Measurements from ENCODE around the gene PCSK2.

PCSK2 gene

DNA sequence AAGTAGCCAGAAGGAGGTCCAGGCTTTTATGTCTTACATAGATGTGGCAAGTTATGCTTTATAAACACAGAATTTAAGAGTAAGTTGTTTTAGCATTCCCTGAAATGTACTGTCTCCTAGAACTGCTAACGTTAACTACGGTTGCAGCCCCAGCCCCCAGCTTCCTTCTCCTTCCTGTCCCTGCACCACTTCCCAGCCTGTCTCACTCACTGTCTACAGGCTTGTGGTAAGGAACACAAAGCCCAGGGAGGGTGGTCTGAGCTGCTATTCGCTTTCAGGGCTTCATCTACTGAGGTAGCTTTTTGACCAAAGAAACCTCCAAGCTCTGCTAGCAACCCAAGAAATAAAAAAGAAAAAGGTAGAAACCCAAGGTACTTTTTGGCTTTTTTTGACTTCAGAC, 35.9 kb downstream of the PCSK2 start:
- no peak for DNase-seq (ENCODE audit: low read depth, low spot score)

- DNase-seq (ENCODE audit: low read depth, low spot score): no peak
These were observed 46.9 kb downstream of the PCSK2 start for GRCh38 chr20:17273717-17274116.

DNA sequence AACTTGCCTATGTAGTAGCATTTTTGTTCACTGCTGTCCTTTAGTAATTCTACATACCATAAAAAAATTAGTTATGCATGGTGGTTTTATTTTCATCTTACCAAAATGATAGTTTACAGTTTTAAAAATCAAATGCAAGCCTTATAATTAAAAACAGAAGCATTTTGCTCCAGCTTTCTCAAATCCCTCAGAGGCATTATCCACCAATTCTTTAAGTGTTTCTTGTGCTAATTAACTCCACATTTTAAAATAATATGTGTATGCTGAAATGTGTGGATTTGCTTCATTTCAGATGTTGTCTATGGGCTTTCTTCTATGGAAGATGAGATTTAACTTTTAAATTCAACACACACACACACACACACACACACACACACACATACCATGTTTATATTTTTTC, 49.3 kb downstream of the PCSK2 start:
- no peak for DNase-seq (ENCODE audit: low read depth, low spot score)

GRCh38 chr20:17281478-17281877, 54.6 kb downstream of the PCSK2 start:
- peak; percentile 8 for DNase-seq (ENCODE audit: low read depth, low spot score)

GRCh38 chr20:17282501-17282900, 55.7 kb downstream of the PCSK2 start:
- no peak for DNase-seq (ENCODE audit: low read depth, low spot score)

- DNase-seq (ENCODE audit: low read depth, low spot score): no peak
These were observed 60.7 kb downstream of the PCSK2 start for GRCh38 chr20:17287503-17287902.

DNA sequence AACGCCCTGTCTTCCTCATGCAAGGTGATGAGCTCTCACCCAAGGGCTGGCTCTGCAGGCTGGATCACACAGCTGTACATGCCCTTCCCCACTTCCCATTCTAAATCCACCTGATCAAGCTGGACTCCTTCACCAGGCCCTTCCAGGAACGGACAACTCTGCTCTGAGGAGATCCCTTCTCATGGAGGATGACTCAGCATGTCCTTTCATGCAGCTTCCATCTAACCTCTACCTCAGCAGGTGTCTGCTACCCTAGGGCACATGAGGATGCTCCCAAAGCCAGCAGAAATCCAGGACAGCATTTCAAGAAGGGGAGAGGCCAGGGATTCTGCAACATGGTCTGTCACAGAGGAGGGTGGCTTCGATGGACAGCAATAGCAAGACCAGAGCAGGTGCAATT, 61.2 kb downstream of the PCSK2 start:
- no peak for DNase-seq (ENCODE audit: low read depth, low spot score)

DNA sequence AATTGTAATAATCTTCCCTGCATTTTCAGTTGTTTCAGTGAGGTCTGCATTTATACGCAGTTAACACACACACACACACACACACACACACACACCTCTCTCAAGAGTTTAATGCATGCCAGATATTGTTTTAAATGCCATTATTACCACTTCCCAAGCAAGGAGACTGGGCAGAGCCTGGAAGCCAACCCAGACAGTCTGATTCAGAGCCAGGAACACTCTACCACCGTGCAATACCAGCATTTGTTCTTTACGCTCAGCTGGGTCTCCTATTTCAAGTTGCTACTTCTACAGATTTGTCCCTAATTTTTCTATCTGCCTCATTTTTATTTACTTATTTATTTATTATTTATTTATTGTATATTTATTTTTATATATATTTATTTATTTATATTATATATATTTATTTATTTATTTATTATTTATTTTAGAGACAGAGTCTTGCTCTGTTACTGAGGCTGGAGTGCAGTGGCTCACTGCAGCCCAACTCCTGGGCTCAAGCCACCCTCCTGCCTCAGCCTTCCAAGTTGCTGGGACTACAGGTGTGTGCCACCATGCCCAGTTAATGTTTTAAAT, 68.4 kb downstream of the PCSK2 start:
- no peak for DNase-seq (ENCODE audit: low read depth, low spot score)

DNA sequence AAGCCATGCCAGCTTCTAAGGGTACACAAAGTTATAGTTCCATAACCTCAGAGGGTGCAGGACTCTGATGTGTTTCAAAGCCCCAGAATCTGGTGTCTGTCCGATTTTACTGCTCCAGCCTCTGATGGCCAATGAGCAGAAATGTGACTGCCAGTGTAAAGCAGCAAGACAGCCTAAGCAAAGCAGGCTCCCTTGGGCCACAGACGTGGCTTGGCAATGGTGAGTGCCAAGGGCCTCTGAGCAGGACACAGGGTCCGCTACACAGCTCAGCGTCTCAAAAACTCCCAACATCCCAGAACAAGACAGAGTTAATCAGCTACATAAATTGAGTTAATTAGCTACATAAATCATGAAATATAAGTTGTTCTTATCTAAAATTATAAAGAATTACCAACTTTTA, 69.2 kb downstream of the PCSK2 start:
- no peak for DNase-seq (ENCODE audit: low read depth, low spot score)

DNA sequence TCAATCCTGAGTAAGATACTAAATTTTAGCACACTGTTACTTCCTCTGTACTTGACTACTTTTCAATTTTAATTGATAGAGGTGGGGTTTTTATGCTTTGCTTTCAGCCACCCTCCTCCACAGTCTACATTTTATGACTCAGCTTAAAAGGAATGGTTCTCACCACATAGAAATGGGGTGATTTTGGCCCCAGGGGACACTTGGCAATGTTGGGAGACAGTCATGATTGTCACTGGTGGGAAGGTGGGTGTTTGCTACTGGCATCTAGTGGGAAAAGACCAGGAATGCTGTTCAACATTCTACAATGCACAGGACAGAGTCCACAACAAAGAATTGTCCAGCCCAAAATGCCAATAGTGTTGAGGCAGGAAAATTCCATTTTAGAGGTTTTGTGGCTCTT, 71.3 kb downstream of the PCSK2 start:
- no peak for DNase-seq (ENCODE audit: low read depth, low spot score)

DNA sequence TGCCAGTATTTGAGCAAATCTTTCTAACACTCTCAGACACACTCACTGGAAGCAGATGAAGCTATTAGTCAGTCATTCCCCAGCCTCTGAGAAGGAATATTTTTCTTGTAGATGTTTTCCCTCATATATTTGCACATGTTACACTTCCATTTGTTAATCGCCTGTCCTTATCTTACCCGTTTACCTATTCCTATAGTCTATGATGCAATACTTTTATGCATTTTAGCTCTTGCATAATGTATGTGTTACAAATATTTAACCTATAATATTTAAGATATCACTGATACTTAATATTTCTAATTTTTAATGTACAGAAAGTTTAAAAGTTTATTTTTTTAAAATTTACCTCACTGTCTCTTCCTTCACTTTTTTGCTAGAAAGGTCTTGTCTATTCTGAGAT, 71.9 kb downstream of the PCSK2 start:
- no peak for DNase-seq (ENCODE audit: low read depth, low spot score)

DNA sequence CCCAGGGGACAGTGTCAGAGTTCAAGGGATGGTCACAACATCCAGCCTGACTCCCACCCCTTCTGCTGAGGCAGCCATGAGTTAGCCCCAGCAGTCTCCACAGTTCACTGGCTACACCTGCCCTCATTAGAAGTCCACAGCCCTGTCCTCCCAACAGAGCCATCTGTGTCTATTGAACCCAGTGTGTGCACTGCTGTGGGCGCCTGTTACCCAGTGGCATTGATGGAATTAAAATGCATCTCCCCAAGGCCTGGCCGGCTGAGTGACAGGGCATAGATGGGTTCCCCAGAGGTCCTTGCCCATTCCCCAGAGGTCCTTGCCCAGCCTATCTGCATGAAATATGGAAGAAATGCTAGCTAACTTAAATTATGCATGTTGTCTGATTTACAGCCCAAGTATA, 73.3 kb downstream of the PCSK2 start:
- DNase-seq (ENCODE audit: low read depth, low spot score): no peak

- DNase-seq (ENCODE audit: low read depth, low spot score): no peak
These were observed 77.9 kb downstream of the PCSK2 start for GRCh38 chr20:17304774-17305173.

GRCh38 chr20:17306427-17306826, 79.6 kb downstream of the PCSK2 start:
- DNase-seq (ENCODE audit: low read depth, low spot score): no peak

DNA sequence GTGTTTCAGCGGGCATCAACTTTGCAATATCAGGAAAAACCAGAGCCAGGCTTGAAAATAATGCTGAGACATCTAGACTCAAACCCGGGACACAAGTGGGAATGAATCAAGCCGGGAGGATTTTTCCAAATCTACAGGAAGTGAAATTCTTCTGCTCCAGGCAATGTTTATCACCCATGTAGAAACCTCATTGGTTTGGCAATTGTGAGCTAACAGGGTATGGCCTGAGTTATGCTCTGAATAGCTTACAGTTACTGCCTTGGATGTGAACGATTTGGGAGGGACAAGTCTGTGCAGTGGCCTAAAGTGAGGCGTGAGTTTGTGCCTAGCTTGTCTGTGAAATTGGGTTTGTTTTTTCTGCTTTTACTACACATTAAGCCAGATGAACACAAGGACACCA, 87.4 kb downstream of the PCSK2 start:
- no peak for DNase-seq (ENCODE audit: low read depth, low spot score)

GRCh38 chr20:17315407-17316231, 88.8 kb downstream of the PCSK2 start:
- DNase-seq (ENCODE audit: low read depth, low spot score): no peak

GRCh38 chr20:17316316-17317038, 89.6 kb downstream of the PCSK2 start:
- DNase-seq (ENCODE audit: low read depth, low spot score): no peak

GRCh38 chr20:17317341-17317740, 90.5 kb downstream of the PCSK2 start:
- DNase-seq (ENCODE audit: low read depth, low spot score): no peak

- DNase-seq (ENCODE audit: low read depth, low spot score): no peak
These were observed 93.6 kb downstream of the PCSK2 start for GRCh38 chr20:17320456-17320855.

DNA sequence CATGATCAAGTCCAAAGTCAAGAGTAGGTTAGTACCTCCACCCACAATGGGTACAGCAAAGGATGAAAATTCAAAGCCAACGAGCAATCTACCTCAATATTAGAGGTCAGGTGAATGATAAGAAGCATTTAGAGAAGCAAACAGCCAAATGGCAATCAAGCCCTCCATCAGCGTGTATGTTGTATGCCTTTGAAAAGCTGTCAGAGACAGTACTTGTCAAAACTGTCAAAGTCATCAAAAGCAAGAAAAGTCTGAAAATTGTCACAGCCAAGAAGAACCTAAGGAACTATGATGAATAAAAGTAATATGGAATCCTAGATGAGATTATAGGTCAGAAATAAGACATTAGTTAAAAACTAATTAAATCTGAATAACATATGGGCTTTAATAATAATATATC, 99.3 kb downstream of the PCSK2 start:
- DNase-seq (ENCODE audit: low read depth, low spot score): no peak

- DNase-seq (ENCODE audit: low read depth, low spot score): no peak
These were observed 100.6 kb downstream of the PCSK2 start for GRCh38 chr20:17327185-17328148.

DNA sequence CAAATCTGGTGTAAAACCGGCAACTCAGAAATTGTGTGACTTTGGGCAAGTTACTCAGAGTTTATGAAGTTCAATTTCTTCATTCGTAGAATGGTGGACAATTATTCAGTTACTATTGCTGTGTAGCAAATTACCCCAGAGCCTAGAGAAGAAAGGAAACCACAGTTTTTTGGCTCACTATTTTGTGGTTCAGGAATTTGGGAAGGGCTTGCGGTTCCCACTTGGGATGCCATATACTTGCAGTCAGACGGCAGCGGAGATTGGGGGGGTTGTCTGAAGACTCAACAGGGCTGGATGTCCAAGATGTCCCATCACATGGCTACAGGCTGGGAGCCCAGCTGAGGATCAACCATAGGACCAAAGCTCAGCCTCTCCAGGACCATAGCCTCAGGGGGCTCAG, 108.1 kb downstream of the PCSK2 start:
- DNase-seq (ENCODE audit: low read depth, low spot score): no peak
